ENCODE measurements around the gene RNF145. TPM values are rescaled to one million over a fixed set of nuclear protein-coding genes. Genes with fewer than 3 reads are reported as not detected.

The RNF145 gene
- total RNA-seq (2022; extraction: Qiagen RNA extraction), result 128 to 140 TPM (median 133 TPM) in 5 replicates

GRCh38 chr5:159209438-159210209 is at the start of gene RNF145:
Gene RNF145, minus strand, starts transcription at chr5:159209553. Its CDS starts 5,936 bp downstream, at chr5:159203617.

Other genes with a start within 250 kb of the RNF145 start
- gene EBF1, start 109.6 kb downstream of the RNF145 start, total RNA-seq (2022; extraction: Qiagen RNA extraction), result 0.33 to 0.95 TPM (median 0.52 TPM) in 5 replicates
- 32.4 to 37.3 TPM (median 33.3 TPM) in 5 replicates for gene UBLCP1, start 53.7 kb upstream of the RNF145 start, total RNA-seq (2022; extraction: Qiagen RNA extraction)
- 0.02 to 0.07 TPM (median 0.02 TPM) in 3 of 5 replicates, not detected in the others for gene IL12B, start 120.9 kb upstream of the RNF145 start, total RNA-seq (2022; extraction: Qiagen RNA extraction)